Activated T-cell treated with anti-CD3 and anti-CD28 coated beads for 24 hours (primary cell): ENCODE measurements around the gene ARHGDIA.

Experiments used
- DNase-seq: peaks from one replicate; pipeline ENCODE4 v3.0.0-alpha.2; 2020; ENCODE audit warnings: low read depth

ARHGDIA gene

GRCh38 chr17:81888105-81888987 is 17.2 kb upstream of the ARHGDIA start:
- DNase-seq, result no peak

GRCh38 chr17:81885869-81886548 is 14.9 kb upstream of the ARHGDIA start:
- DNase-seq, result no peak

DNA sequence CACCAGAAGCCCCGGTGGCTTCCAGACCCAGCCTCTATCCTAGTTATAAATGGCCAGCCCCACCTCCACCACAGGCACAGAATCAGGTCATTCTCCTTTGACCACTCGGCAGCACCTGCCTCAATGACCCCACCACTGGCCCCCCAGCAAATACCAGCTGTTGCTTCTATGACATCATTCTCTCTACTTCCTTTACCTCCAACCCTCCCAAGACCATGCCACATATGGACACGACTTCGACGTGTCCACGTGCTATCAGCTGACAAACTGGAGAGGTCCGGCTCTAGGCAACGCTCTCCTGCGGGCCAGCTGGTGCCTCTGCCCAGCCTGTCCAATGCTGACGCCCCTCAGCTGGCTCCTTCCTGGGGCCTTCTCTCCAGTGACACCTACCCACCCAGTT is 14.3 kb upstream of the ARHGDIA start:
- DNase-seq, result no peak

- no peak for DNase-seq
These were observed 13.8 kb upstream of the ARHGDIA start for GRCh38 chr17:81884968-81885367.

GRCh38 chr17:81884520-81884919 is 13.4 kb upstream of the ARHGDIA start:
- no peak for DNase-seq

DNA sequence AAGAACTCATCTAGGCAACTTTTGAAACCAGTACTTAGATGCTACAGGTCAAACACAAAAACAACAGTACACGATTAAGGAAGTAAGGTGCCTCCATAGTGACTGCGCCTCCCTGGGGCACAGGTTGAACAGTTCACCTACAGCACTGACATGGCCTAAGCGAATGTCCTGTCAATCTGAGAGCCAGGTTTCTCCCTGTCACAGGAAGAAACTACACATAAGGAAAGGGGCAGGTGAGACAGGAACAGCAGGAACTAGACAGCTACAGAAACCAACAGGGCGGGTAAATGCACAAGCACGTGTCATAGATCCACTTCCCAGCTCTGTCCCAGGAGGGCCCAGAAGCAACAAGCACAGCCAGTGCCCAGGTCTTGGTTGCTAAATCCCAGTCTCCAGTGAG is 8.0 kb upstream of the ARHGDIA start:
- no peak for DNase-seq

DNA sequence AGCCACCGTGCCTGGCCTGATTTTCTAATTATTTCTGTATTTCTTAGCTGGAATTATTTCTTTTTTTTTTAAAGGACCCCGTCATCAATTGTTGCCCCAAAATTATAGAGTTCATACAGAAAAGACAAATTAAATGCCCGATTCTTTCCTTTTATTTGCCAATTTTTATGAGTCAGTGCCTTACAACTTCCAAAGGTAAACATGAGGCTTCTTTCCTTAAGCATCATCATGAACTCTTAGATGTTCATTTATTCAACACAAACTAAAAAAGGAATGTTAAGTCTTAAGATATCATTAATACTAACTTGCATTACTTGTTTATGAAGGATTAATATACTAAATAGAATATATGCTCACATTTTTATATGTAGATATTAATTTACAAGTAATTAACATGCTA is 7.2 kb upstream of the ARHGDIA start:
- DNase-seq, result no peak

- DNase-seq, result no peak
These were observed 6.4 kb upstream of the ARHGDIA start for GRCh38 chr17:81877569-81877968.

DNA sequence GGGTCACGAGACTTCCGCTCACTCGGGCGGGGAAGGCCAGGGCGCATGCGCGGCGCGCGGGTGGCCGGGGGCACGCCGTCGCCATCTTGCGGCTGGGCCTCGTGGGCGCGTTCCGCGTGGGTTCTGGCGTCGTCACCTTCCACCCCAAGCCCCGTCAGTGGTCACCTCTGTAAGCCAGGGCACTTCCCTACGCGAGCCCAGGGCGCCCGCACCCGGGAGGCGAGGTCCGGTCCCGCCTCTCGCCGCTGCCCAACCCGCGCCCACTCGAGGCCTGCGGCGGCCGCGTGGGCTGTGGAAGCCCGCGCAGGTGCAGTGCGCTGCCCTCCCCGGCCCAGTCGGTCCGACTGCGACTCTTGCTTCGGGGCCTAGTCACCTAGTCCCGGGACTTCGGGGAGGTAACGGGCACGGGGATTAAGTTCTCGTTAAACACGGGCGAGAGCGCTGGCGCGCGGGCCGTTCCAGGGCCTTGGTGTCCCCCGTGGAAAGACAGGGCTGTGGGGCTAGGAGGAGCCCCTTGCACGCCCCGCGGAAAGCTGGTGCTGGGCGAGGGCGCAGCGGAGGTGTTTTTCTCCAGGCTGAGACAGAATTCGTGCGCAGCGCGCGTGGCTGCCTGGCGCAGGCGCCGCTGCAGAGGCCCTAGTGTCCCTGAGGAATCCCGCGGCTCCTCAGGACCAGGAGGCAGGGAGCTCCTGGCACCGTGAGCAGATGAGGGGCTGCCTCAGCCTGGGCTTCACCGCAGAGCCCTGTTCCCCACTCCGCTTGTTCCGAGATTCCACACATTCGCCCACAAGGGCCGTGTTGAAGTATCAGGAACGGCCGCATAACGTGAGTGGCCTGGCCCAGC is 472 bp upstream of the ARHGDIA start:
- DNase-seq, result peak; percentile 92

DNA sequence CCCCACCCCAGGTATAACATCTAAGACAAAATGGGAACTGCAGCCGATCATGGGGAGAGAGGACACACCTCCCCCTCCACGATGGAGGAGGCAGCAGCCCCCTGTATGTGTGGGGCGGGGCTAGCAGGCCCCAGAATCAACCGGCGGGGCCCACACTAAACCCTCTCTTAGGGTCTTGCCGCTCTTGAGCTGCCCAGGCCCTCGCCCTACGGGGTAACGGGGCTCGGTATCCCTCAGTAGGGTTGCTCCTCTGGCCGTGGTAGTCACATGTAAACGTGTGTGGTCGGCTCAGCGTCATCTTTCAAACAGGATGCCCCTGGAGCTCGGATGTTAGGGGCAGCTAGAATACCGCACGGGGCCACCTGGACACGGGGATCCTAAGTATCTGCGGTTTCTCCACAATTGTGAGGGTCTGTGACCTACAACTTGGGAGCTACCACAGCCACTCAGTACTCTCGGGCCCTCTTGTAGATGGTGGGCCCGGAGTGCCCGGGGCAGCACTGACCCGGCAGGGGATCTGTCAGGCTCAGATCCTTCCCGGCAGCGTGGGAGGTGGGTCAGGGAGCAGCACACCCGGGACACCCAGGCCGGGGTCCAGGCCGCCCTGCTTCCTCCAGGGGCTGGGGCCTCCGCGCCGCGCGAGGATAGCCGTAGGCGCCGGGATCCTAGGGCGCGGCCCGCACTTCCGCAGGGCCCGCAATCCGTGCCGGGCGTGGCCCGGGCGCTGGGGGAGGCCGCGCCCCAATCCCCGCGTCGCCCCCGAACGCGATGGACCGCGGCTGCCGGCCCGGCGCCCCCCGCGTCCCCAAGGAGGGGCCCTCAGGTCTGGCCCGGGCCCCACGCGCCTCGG is 781 bp downstream of the ARHGDIA start:
- DNase-seq, result no peak

DNA sequence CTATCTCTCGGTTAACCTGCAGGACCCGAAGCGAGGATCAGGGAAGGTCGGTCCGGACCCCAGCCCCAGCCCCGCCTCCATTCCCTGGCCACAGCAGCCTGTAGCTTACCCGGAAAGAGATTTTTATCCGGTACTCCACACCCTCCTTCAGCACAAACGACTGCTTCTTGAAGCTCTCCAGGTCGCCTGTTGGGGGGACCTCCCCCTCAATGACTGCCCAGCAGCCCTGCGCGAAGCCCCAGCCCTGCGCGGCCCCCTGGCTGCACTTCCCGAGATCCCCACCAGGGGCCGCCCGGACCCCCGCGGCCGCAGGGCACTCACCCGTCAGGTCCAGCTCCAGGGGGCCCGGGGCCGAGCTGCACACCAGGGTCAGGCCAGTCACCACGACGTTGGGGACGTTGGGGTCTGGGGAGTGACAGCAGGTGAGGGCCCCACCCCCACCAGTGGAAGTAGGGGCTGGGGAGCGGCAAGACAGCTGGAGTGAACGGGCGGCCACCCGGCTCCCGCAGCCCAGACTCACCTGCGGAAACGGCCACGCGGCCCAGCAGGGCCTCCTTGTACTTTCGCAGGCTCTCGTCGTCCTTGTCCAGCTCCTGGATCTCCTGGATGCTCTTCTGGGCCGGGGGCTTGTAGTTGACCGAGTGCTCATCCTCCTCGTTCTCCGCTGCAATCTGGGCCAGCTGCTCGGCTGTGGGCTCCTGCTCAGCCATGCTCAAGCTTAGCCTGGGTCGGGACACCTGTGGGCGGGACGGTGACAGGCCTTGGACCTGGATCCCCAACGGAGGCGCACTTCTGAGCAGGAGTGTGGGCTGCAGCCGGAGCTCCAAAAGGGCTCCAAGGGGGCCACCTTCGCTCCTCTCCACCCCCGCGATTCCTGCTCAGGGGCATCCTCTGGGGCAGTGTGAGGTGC is 1.7 kb downstream of the ARHGDIA start:
- DNase-seq, result no peak

DNA sequence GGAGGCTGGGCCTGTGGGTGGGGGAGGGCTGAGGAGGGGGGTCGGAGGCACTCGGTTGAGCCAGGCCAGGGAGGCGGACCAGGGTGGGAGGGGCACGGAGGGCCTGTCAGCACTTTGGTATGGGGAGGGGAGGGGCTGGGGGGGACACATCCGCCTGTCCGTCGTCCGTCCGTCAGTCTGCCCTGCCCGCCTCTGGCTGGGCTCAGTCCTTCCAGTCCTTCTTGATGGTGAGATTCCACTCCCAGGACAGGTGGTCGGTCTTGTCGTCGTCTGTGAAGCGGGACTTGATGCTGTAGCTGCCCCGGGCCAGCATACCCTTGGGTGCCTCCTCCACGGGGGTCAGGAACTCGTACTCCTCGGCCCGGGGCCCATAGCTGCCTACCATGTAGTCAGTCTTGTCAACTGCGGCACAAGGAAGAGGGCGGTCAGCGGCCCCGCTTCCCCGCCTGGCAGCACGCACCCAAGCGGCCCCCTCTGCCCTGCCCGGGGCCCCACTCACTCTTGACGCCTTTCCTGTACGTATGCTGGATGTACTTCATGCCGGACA is 2.4 kb downstream of the ARHGDIA start:
- no peak for DNase-seq

DNA sequence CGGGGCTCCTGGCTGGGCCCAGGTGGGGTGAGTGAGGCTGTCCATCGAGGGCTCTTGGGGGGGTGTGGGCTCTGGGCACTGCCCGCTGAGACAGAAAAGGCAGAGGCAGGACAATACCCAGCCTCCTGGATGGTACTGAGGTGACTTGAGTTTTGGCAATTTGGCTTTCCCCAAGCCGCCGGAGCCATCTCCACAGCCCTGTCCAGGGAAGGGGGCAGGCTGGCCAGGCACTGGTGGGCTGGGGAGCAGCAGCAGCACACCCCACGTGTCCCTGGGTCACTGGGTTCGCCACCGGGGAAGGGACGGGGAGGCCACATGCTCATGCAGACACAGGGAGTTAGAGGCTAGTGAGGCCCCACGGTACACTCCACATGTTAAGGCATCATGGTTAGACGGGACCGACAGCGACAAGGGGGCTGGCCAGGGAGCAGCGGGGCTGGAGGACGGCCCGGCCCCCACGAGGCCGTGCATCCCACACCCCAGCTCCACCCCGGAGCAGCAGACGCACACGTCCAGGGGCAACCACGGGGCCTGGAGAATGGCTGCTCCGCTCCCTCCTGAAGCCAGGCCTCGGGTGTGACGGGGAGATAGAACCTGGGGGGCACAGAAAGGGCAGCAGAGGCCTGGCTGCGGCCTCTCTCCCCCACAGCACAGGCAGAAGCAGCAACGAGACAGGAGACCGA is 3.0 kb downstream of the ARHGDIA start:
- no peak for DNase-seq

DNA sequence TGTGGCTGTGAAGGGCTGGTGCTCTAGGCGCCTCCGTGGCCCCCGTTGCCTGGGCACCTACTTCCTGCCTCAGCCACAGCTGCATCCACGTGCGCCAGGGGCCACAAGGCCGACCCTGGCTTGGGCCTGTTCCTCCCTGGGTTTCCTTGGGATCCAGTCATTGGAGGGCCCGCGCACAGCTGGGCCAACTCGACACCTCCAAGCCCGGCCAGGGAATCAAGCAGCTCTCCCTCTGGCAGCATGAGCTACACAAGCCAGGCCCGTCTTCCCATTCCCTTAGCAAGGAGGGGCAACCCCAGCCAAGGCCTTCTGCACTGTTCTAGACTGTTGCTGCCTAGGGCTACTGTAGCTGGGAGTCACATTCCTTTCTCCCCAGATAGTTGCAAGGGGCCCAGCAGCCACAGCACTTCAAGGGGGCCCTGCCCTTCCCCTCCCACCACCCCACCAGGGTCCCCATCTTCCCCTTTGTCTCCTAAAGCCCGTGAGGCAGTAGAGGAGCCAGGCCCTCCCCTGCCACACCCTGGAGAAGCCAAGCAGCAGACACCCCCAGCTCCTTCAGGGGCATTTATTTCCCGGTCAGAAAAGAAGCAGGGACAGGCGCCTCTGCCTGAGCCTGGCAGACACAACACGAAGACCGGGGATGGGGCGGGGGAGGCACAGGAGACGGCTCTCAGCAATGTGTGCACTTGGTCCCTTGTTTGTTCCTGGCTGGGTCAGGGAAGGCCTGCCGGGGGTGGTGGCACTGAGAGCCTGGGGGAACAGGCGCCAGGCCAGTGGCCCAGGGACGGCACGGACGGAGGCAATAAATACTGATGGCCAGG is 3.8 kb downstream of the ARHGDIA start:
- no peak for DNase-seq

- no peak for DNase-seq
These were observed 4.5 kb downstream of the ARHGDIA start for GRCh38 chr17:81866440-81867169.

GRCh38 chr17:81865733-81866439 is 5.3 kb downstream of the ARHGDIA start:
- DNase-seq, result no peak

DNA sequence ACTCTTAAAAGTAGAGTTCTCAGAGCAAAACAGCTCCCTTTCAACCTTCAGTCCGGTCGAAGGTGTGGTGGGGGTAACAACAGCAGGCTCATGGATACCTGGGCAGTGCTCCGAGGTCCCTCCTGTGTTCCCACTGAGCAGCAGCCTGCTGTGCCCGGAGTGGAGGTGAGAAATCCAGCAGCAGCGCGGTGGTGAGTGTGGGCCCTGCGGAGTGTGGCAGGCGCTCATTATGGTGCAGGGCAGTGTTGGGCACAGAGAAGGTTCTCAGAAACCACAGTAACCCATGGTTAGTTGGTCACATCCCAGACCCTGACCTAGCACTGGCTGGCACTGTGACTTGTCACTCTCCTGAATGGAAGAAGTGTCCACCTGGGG is 5.8 kb downstream of the ARHGDIA start:
- DNase-seq, result no peak
